Keratinocyte (primary cell): ENCODE measurements around the gene IRF9. TPM values are rescaled to one million over a fixed set of nuclear protein-coding genes. Genes with fewer than 3 reads are reported as not detected.

Experiments used
- DNase-seq: peaks from one replicate; pipeline ENCODE4 v3.0.0-alpha.2; 2011; ENCODE audit warnings: low read depth, missing footprints, low spot score
- FAIRE-seq: peaks from 2 replicates; lab custom pipeline; 2011; peaks lifted over from hg19 to GRCh38; lab: Jason Lieb, UNC
- H2AFZ ChIP-seq: 2 replicates; pipeline ENCODE4 v1.6.0; 2012; ENCODE audit warnings: low read length, control low read depth, inconsistent platforms; ENCODE audit not compliant: control insufficient read depth
- H3K27ac ChIP-seq: 2 replicates; pipeline ENCODE4 v1.5.1; 2011; ENCODE audit warnings: low read length; ENCODE audit not compliant: control insufficient read depth, insufficient read depth
- H3K27me3 ChIP-seq: 3 replicates; pipeline ENCODE4 v1.6.0; 2011; ENCODE audit warnings: low read length; ENCODE audit not compliant: control insufficient read depth, insufficient read depth; ENCODE audit errors: extremely low read depth
- H3K36me3 ChIP-seq, 2 experiments: 2 replicates in 1 of 2; 3 replicates in 1 of 2; pipeline ENCODE4 v1.5.1; 2011; ENCODE audit warnings: low read length in 2 of 2, mild to moderate bottlenecking in 1 of 2; ENCODE audit not compliant: control insufficient read depth in 2 of 2, insufficient read depth in 2 of 2; ENCODE audit errors: extremely low read depth in 1 of 2
- H3K4me1 ChIP-seq: 3 replicates; pipeline ENCODE4 v1.5.1; 2011; ENCODE audit warnings: low read length; ENCODE audit not compliant: control insufficient read depth, insufficient read depth; ENCODE audit errors: extremely low read depth
- H3K4me2 ChIP-seq: 3 replicates; pipeline ENCODE4 v1.6.0; 2011; ENCODE audit warnings: low read depth, low read length; ENCODE audit not compliant: control insufficient read depth, insufficient read depth; ENCODE audit errors: extremely low read depth
- H3K4me3 ChIP-seq, 3 experiments: fragments of 200-600 bp in 1 of 3; sonication (generic) in 1 of 3; 2 replicates in 2 of 3; 3 replicates in 1 of 3; pipeline ENCODE4 v1.5.1; 2011 to 2016; ENCODE audit warnings: low read length in 3 of 3, mild to moderate bottlenecking in 3 of 3, control low read depth in 2 of 3, inconsistent platforms in 1 of 3, low read depth in 1 of 3, mixed read lengths in 1 of 3, mixed run types in 1 of 3, moderate library complexity in 1 of 3; ENCODE audit not compliant: control insufficient read depth in 2 of 3, insufficient read depth in 2 of 3; ENCODE audit errors: extremely low read depth in 1 of 3
- H3K79me2 ChIP-seq: 2 replicates; pipeline ENCODE4 v1.6.0; 2012; ENCODE audit warnings: low read length; ENCODE audit not compliant: control insufficient read depth, insufficient read depth
- H3K9ac ChIP-seq: 3 replicates; pipeline ENCODE4 v1.6.0; 2011; ENCODE audit warnings: low read length; ENCODE audit not compliant: control insufficient read depth, insufficient read depth; ENCODE audit errors: extremely low read depth
- H3K9me1 ChIP-seq: 3 replicates; pipeline ENCODE4 v1.6.0; 2011; ENCODE audit warnings: low read length; ENCODE audit not compliant: control insufficient read depth, insufficient read depth; ENCODE audit errors: extremely low read depth
- H3K9me3 ChIP-seq: 2 replicates; pipeline ENCODE4 v1.5.1; 2012; ENCODE audit warnings: low read depth, low read length; ENCODE audit not compliant: control insufficient read depth
- H4K20me1 ChIP-seq: 3 replicates; pipeline ENCODE4 v1.6.0; 2011; ENCODE audit warnings: low read length; ENCODE audit not compliant: control insufficient read depth, insufficient read depth; ENCODE audit errors: extremely low read depth
- CTCF ChIP-seq, 3 experiments: IDR thresholded peaks in 1 of 3; conservative IDR thresholded peaks in 1 of 3; optimal IDR thresholded peaks in 1 of 3; 2 replicates in 2 of 3; 3 replicates in 1 of 3; pipeline versions ENCODE3 to v1.5.1; 2011; ENCODE audit warnings: low read length in 3 of 3, mild to moderate bottlenecking in 3 of 3, moderate library complexity in 2 of 3, control low read depth in 1 of 3, inconsistent platforms in 1 of 3; ENCODE audit not compliant: insufficient read depth in 2 of 3; ENCODE audit errors: extremely low read depth in 1 of 3
- EZH2 ChIP-seq: IDR thresholded peaks from one replicate; pipeline ENCODE4 v1.6.1; 2012; ENCODE audit warnings: inconsistent platforms, mild to moderate bottlenecking, low read length, moderate library complexity
- dilution Hi-C: fragments of 300-500 bp; cut with MboI; formaldehyde crosslinking; loops from one replicate; pipeline ENCODE4 v1.7.0; 2020; ENCODE audit warnings: low sequenced_read_pairs; ENCODE audit not compliant: extremely low pct_ligation_motif_present
- polyA minus RNA-seq, 3 experiments: library from RNA; depleted of rRNA, polyadenylated mRNA; stranded (reverse); fragments of >200 nt; gene quantifications; 1 replicate in 1 of 3; 2 replicates in 1 of 3; 3 replicates in 1 of 3; pipeline ENCODE4 v1.2.3, GENCODE V29; 2011
- polyA plus RNA-seq, 5 experiments: library from polyadenylated mRNA; depleted of rRNA in 3 of 5; stranded (reverse) in 3 of 5; stranded (forward) in 1 of 5; unstranded in 1 of 5; fragments of >200 nt; gene quantifications; 1 replicate in 1 of 5; 2 replicates in 3 of 5; 3 replicates in 1 of 5; pipeline versions ENCODE4 v1.2.1 to v1.2.3, GENCODE V29; 2011 to 2012; ENCODE audit warnings: missing spikeins in 2 of 5, low read depth in 1 of 5, low replicate concordance in 1 of 5

The IRF9 gene
- polyA plus RNA-seq (117 to 126 TPM (median 117 TPM) in 3 replicates), polyA minus RNA-seq (116 to 148 TPM (median 144 TPM) in 3 replicates)
- 9.2 TPM for polyA plus RNA-seq (2011; ENCODE audit: low read depth)
- 64.0 and 82.4 TPM in 2 replicates for polyA plus RNA-seq (2011; cell fraction: cytosol; rRNA removed)
- polyA plus RNA-seq (2011; cell fraction: nucleus; rRNA removed) = 194 and 196 TPM in 2 replicates
- polyA plus RNA-seq (2012; ENCODE audit: low replicate concordance) = 42.5 and 99.2 TPM in 2 replicates
- 73.3 TPM for polyA minus RNA-seq (2011; cell fraction: cytosol; rRNA and poly(A)+ RNA removed)
- polyA minus RNA-seq (2011; cell fraction: nucleus; rRNA and poly(A)+ RNA removed) = 78.8 and 80.3 TPM in 2 replicates

- dilution Hi-C loops = no loop called here
- peak; percentile 73 for FAIRE-seq
These were observed at the start of gene IRF9 for GRCh38 chr14:24160850-24161804. Gene IRF9, plus strand, starts transcription at chr14:24161265. Its CDS starts 880 bp downstream, at chr14:24162145.

GRCh38 chr14:24113379-24113800, 47.7 kb upstream of the IRF9 start:
- peak overlapping the region; percentile 97 for H3K27ac ChIP-seq
- H3K4me1 ChIP-seq = peaks cover 21% of the 10 kb centered on the region
- FAIRE-seq (no peak), DNase-seq (no peak)
- H3K9ac ChIP-seq = peak overlapping the region; percentile 90
- dilution Hi-C loops = no loop called here
- H3K27me3 ChIP-seq = no peaks in the 10 kb centered on the region
- no peaks in the 10 kb centered on the region for H3K9me3 ChIP-seq
- no peaks in the 10 kb centered on the region for H3K9me1 ChIP-seq
- peak overlapping the region; percentile 72 for H2AFZ ChIP-seq
- H3K4me2 ChIP-seq = peak overlapping the region; percentile 71
- no peak for TF ChIP-seq CTCF (optimal IDR thresholded peaks at IDR 0.05 in 1 of 3, IDR thresholded peaks at IDR 0.05 in 1 of 3, conservative IDR thresholded peaks at IDR 0.05 in 1 of 3; ENCODE audit: extremely low read depth in 1 of 3, insufficient read depth in 2 of 3, low read length in 3 of 3)
- no peak for TF ChIP-seq EZH2
- no peaks in the 10 kb centered on the region for H3K79me2 ChIP-seq
- H3K4me3 ChIP-seq = peak overlapping the region; percentile 67 to 84 (median 68)
- H4K20me1 ChIP-seq = no peaks in the 10 kb centered on the region
- H3K36me3 ChIP-seq = peaks cover 0 to 10% of the 10 kb centered on the region in 2 experiments

More at GRCh38 chr14:24160850-24161804, at the start of gene IRF9:
- peak within 1 kb of the TSS; percentile 100 for H3K4me2 ChIP-seq
- peak; percentile 83 for DNase-seq
- H2AFZ ChIP-seq = peak within 1 kb of the TSS; percentile 37
- peaks cover 51 to 60% of the 10 kb centered on the region in 2 experiments for H3K36me3 ChIP-seq
- H3K27ac ChIP-seq = peak within 1 kb of the TSS; percentile 99
- H3K9me3 ChIP-seq = no peaks in the 10 kb centered on the region
- peak; percentile 89 to 98 (median 97) for TF ChIP-seq CTCF (optimal IDR thresholded peaks at IDR 0.05 in 1 of 3, IDR thresholded peaks at IDR 0.05 in 1 of 3, conservative IDR thresholded peaks at IDR 0.05 in 1 of 3; ENCODE audit: extremely low read depth in 1 of 3, insufficient read depth in 2 of 3, low read length in 3 of 3)
- TF ChIP-seq EZH2 = no peak
- H3K27me3 ChIP-seq = no peaks in the 10 kb centered on the region
- H4K20me1 ChIP-seq = no peaks in the 10 kb centered on the region
- peak within 1 kb of the TSS; percentile 100 for H3K9ac ChIP-seq
- no peaks in the 10 kb centered on the region for H3K9me1 ChIP-seq
- peaks cover 32% of the 10 kb centered on the region for H3K79me2 ChIP-seq
- H3K4me3 ChIP-seq = peak within 1 kb of the TSS; percentile 72 to 96 (median 95)
- H3K4me1 ChIP-seq = peaks cover 29% of the 10 kb centered on the region
